ACC112 (cell line): ENCODE results near the gene GRHL1.

Experiments
- H2AFZ ChIP-seq: fragments of 200-600 bp; sonication (generic); one replicate; pipeline ENCODE4 v1.6.0; 2017; ENCODE audit warnings: antibody characterized with exemption, low read length; ENCODE audit not compliant: unreplicated experiment
- H3K27ac ChIP-seq: fragments of 200-600 bp; sonication (generic); 2 replicates; pipeline ENCODE4 v1.5.1; 2014; ENCODE audit warnings: low read depth, mild to moderate bottlenecking, antibody characterized with exemption, low read length, moderate library complexity
- H3K27me3 ChIP-seq: fragments of 200-600 bp; sonication (generic); 2 replicates; pipeline ENCODE4 v1.6.1; 2014; ENCODE audit warnings: mild to moderate bottlenecking, antibody characterized with exemption, low read length, moderate library complexity, mixed read lengths; ENCODE audit not compliant: insufficient read depth
- H3K36me3 ChIP-seq: fragments of 200-600 bp; sonication (generic); 2 replicates; pipeline ENCODE4 v1.6.1; 2016; ENCODE audit warnings: mild to moderate bottlenecking, antibody characterized with exemption, low read length, moderate library complexity, mixed read lengths; ENCODE audit not compliant: insufficient read depth
- H3K4me1 ChIP-seq: fragments of 200-600 bp; sonication (generic); one replicate; pipeline ENCODE4 v1.6.1; 2016; ENCODE audit warnings: low read length, mixed read lengths; ENCODE audit not compliant: insufficient read depth, unreplicated experiment, control insufficient read depth
- H3K4me3 ChIP-seq: fragments of 200-600 bp; sonication (generic); 2 replicates; pipeline ENCODE4 v1.5.1; 2014; ENCODE audit warnings: mild to moderate bottlenecking, low read depth, low read length
- H3K79me2 ChIP-seq: fragments of 200-600 bp; sonication (generic); one replicate; pipeline ENCODE4 v1.6.0; 2016; ENCODE audit warnings: low read length; ENCODE audit not compliant: control insufficient read depth, unreplicated experiment, insufficient read depth

Gene GRHL1

DNA sequence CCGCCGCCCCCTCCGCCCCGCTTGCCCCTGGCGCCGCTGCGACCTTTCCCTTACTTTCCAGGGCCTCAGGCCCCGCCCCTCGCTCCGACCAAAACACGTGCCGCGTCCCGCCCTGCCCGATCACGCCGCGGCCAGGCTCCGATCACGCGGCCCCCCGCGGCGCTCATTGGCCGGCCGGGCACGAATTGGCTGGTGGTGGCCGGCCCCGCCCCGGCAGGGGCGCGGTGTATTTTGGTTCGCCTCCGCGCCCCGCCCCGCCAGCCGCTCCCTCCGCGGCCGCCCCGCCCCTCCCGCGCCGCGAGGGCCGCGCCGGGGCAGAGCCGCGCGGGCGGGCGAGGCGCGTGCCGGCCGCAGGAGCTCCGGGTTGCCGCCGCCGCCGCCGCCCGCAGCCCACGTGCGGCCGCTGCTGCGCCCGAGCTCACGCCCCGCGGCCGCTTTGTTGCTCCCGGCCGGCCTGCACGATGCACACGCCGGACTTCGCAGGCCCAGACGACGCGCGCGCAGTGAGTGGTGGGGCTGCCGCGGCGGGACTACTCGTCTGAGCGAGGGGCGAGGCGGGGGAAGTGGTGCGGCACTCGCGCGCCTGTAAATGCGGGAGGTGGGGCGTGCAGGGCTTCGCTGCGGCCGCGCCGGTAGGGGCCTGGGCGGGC is 91.9 kb downstream of the GRHL1 start, which contains the start of gene KLF11:
Gene KLF11 (plus strand): TSS at position 295 of the 650 bp plus-strand sequence. CDS start 167 bp downstream, at position 462.
- Histone ChIP-seq H3K27ac (peak within 1 kb of the TSS; percentile 90), H3K4me3 (peak within 1 kb of the TSS; percentile 91), H3K4me1 (peaks cover 3% of the 10 kb centered on the region), H3K27me3 (no peaks in the 10 kb centered on the region), H3K79me2 (peaks cover 13% of the 10 kb centered on the region), H3K36me3 (peaks cover 1% of the 10 kb centered on the region; the same call in 1 of the 2 replicates), H2AFZ (peak within 1 kb of the TSS; percentile 79)

DNA sequence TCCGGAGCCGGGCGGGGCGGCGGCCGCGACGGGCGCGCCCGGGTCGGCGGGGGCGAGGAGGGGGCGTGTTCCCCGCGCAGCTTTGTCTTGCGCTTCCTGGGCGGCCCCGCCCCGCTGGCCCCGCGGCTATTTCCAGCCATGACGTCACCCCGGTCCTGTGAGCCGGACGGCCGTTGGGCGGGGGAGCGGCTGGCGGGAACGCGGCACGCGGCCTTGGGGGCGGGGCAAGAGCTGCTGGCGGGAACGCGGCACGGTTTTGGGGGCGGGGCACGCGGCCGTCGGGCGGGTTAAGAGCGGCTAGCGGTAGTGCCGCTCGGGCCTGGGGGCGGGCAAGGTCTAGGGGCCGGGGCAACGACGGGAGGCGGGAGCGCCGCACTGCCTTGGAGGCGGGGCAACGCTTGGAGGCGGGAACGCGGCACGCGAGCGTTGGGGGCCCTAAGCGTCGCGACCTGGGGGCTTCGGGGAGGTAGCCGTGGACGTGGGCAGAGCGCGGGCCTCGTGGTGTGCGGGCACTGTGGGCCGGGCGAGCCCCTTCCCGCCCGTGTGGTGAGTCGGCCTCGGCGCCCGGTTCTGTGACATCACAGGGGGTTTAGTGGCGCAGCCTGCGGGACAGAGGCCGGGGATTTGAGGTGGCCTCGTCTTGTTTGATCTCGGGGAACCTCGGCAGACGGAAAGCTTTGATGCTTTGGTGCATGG is 92.6 kb downstream of the GRHL1 start:
- Histone ChIP-seq H3K79me2 (peaks cover 16% of the 10 kb centered on the region), H3K4me1 (no peaks in the 10 kb centered on the region), H3K27ac (peak overlapping the region; percentile 90; the same call in 1 of the 2 replicates), H3K4me3 (peak overlapping the region; percentile 91), H2AFZ (no peak overlapping the region), H3K36me3 (peaks cover 4% of the 10 kb centered on the region; the same call in 1 of the 2 replicates), H3K27me3 (no peaks in the 10 kb centered on the region)

DNA sequence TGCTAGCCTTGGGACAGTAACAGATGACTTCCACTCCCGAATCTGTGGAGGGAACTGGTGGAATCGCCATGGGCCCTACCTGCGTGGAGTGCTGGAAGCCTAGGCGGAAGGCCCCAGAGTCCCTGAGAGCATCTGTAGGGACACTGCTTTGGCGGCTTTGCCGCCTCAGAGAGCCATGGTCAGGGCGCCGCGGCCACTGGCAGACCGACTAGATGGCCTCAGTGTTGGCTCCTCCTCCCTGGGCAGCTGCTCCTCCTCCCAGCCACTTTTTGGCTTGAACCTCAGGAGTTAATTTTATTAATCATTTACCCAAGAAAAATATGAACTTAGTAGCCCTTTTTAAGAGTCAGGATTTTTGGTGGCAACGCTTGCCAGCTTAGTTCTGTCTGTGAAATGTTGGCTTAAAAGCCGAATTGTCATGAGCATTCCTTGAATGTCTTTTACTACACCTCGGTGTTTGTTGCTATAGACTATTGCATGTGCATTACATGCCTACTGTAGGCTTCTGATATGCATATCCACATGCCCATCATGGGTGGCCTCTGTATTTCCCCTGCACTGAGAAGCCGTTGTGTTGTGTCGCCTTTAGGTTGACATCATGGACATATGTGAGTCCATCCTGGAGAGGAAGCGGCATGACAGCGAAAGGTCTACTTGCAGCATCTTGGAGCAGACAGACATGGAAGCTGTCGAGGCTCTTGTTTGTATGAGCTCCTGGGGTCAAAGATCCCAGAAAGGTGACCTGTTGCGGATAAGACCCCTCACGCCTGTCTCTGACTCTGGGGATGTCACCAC is 94.3 kb downstream of the GRHL1 start:
- Histone ChIP-seq H2AFZ (no peak overlapping the region), H3K4me1 (no peaks in the 10 kb centered on the region), H3K4me3 (no peak overlapping the region; the same call in 1 of the 2 replicates), H3K36me3 (peaks cover 6% of the 10 kb centered on the region; the same call in 1 of the 2 replicates), H3K27me3 (no peaks in the 10 kb centered on the region), H3K27ac (no peak overlapping the region), H3K79me2 (peaks cover 16% of the 10 kb centered on the region)

DNA sequence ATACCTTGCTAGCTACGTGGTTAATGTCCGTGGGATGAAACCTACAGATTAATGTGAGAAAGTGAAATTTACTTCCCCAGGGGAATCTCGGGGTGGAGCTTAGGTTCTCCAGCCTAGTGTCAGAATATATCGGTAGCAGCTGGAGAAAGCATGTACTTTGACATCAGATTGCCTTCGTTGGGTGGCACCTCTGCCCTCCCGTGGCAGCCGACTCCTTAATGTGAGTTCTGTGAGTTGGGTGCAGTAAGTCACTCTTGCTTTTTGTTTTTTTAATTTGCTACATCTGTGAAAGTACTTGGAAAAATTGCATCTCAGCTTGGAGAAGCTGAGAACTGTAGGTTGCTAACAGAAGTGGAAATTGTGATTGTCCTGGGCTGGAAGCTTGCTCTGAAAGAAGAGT is 95.4 kb downstream of the GRHL1 start:
- H3K79me2 ChIP-seq: peaks cover 16% of the 10 kb centered on the region
- H3K27me3 ChIP-seq: no peaks in the 10 kb centered on the region
- H3K36me3 ChIP-seq: peaks cover 8% of the 10 kb centered on the region; the same call in 1 of the 2 replicates

DNA sequence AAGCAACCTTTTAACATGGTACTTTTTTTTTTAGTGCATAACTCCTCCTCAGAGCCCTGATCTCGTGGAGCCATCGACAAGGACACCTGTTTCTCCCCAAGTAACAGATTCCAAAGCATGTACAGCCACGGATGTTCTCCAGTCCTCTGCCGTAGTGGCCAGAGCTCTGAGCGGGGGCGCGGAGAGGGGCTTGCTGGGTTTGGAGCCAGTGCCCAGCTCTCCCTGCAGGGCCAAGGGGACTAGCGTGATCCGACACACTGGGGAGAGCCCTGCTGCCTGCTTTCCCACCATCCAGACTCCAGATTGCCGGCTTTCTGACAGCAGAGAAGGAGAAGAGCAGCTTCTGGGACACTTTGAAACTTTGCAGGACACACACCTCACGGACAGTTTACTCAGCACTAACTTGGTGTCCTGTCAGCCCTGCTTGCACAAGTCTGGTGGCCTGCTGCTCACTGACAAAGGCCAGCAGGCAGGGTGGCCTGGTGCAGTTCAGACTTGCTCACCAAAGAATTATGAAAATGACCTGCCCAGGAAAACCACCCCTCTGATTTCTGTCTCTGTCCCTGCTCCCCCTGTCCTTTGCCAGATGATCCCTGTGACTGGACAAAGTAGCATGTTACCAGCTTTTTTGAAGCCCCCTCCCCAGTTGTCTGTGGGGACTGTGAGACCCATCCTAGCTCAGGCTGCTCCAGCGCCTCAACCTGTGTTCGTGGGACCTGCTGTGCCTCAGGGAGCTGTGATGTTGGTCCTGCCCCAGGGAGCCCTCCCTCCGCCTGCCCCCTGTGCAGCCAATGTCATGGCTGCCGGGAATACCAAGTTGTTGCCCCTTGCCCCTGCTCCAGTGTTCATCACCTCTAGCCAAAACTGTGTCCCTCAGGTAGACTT is 96.4 kb downstream of the GRHL1 start:
- Histone ChIP-seq H3K27me3 (no peaks in the 10 kb centered on the region), H3K36me3 (peaks cover 17% of the 10 kb centered on the region), H3K27ac (no peak overlapping the region), H2AFZ (no peak overlapping the region), H3K4me3 (no peak overlapping the region), H3K79me2 (peaks cover 16% of the 10 kb centered on the region), H3K4me1 (no peaks in the 10 kb centered on the region)

More for the DNA sequence above, 95.4 kb downstream of the GRHL1 start:
- Histone ChIP-seq H3K4me3 (no peak overlapping the region), H3K27ac (no peak overlapping the region), H2AFZ (no peak overlapping the region), H3K4me1 (no peaks in the 10 kb centered on the region)

DNA sequence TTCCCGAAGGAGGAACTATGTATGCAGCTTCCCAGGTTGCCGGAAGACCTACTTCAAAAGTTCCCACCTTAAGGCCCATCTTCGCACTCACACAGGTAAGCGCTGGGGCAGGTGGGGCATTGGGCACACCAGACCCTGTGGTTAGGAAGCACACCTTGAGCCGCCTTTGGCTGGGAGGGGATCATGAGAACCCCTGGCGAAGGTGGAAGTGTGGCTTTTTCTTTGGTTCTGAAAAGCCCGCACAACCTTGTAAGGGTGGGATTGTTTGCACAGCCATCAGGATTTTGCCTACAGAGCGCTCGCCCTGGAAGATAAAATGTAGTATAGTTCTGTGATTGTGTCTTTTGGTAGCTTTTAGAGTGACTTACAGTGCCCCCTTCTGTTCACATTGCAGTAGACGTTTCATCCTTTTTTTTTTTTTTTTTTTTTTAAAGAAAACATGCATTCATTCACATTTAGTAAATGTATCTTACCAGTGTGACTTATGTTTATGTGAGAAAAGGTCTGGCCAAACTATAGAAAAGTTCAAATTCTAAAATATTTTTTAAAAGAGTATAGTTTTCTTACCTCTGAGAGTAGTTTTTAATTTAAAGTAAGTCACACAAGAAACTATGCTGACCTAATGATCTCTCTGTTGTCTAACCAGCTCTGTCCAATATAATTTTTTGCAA is 97.1 kb downstream of the GRHL1 start:
- Histone ChIP-seq H2AFZ (no peak overlapping the region), H3K27ac (no peak overlapping the region), H3K36me3 (peaks cover 24% of the 10 kb centered on the region), H3K4me3 (no peak overlapping the region), H3K4me1 (no peaks in the 10 kb centered on the region), H3K79me2 (peaks cover 16% of the 10 kb centered on the region), H3K27me3 (no peaks in the 10 kb centered on the region)
